Measurements from ENCODE around the gene OSBPL7. TPM values are rescaled to one million over a fixed set of nuclear protein-coding genes. Genes with fewer than 3 reads are reported as not detected.

The OSBPL7 gene
- total RNA-seq, result 18.1 and 18.4 TPM in 2 replicates

GRCh38 chr17:47821424-47822391, at the start of gene OSBPL7:
OSBPL7 (minus strand) TSS chr17:47821794; CDS start chr17:47820278, 1,516 bp downstream.
- peak; percentile 92 for DNase-seq
- Mint-ChIP-seq H3K9me3 (no peaks in the 10 kb centered on the region), H3K4me1 (peaks cover 22% of the 10 kb centered on the region), H3K27ac (peak within 1 kb of the TSS; percentile 81), H3K4me3 (peak within 1 kb of the TSS; percentile 98), H3K36me3 (ENCODE audit: low read depth) (peaks cover 44% of the 10 kb centered on the region), H3K27me3 (no peaks in the 10 kb centered on the region)
- intact Hi-C loops (cut with micrococcal nuclease), result loop anchor here (1.0 kb wide), 1 partner anchor 10 kb away; the partner anchor contains the start of genes LRRC46 and MRPL10

- Mint-ChIP-seq H3K36me3 (ENCODE audit: low read depth) (no peaks in the 10 kb centered on the region), H3K9me3 (no peaks in the 10 kb centered on the region), H3K4me1 (peaks cover 2% of the 10 kb centered on the region), H3K27me3 (peaks cover 60% of the 10 kb centered on the region), H3K27ac (no peak overlapping the region), H3K4me3 (no peak overlapping the region)
- no peak for DNase-seq
- intact Hi-C loops (cut with micrococcal nuclease), result no loop called here
Observed at GRCh38 chr17:47871048-47871447, 49.5 kb upstream of the OSBPL7 start.

GRCh38 chr17:47870056-47870455, 48.5 kb upstream of the OSBPL7 start:
- Mint-ChIP-seq H3K4me1 (peaks cover 9% of the 10 kb centered on the region), H3K27me3 (peaks cover 58% of the 10 kb centered on the region), H3K9me3 (no peaks in the 10 kb centered on the region), H3K36me3 (ENCODE audit: low read depth) (no peaks in the 10 kb centered on the region), H3K27ac (no peak overlapping the region), H3K4me3 (no peak overlapping the region)
- DNase-seq, result no peak
- intact Hi-C loops (cut with micrococcal nuclease), result no loop called here

- Mint-ChIP-seq H3K4me1 (peaks cover 11% of the 10 kb centered on the region), H3K27me3 (peaks cover 49% of the 10 kb centered on the region), H3K9me3 (no peaks in the 10 kb centered on the region), H3K36me3 (ENCODE audit: low read depth) (no peaks in the 10 kb centered on the region), H3K27ac (no peak overlapping the region), H3K4me3 (no peak overlapping the region)
- intact Hi-C loops (cut with micrococcal nuclease), result no loop called here
- DNase-seq, result no peak
Observed at GRCh38 chr17:47869114-47869513, 47.5 kb upstream of the OSBPL7 start.

GRCh38 chr17:47867813-47868533, 46.4 kb upstream of the OSBPL7 start:
- H3K4me1 Mint-ChIP-seq, result peaks cover 12% of the 10 kb centered on the region
- H3K27ac Mint-ChIP-seq, result no peak overlapping the region
- no peak overlapping the region for H3K4me3 Mint-ChIP-seq
- no peaks in the 10 kb centered on the region for H3K9me3 Mint-ChIP-seq
- intact Hi-C loops (cut with micrococcal nuclease), result no loop called here
- H3K36me3 Mint-ChIP-seq (ENCODE audit: low read depth), result no peaks in the 10 kb centered on the region
- peaks cover 39% of the 10 kb centered on the region for H3K27me3 Mint-ChIP-seq
- DNase-seq, result no peak

GRCh38 chr17:47866941-47867340, 45.3 kb upstream of the OSBPL7 start:
- intact Hi-C loops (cut with micrococcal nuclease), result no loop called here
- Mint-ChIP-seq H3K36me3 (ENCODE audit: low read depth) (no peaks in the 10 kb centered on the region), H3K27me3 (peaks cover 34% of the 10 kb centered on the region), H3K4me1 (peaks cover 12% of the 10 kb centered on the region), H3K27ac (no peak overlapping the region), H3K9me3 (no peaks in the 10 kb centered on the region), H3K4me3 (no peak overlapping the region)
- no peak for DNase-seq

GRCh38 chr17:47864791-47865216, 43.2 kb upstream of the OSBPL7 start:
- no peaks in the 10 kb centered on the region for H3K36me3 Mint-ChIP-seq (ENCODE audit: low read depth)
- intact Hi-C loops (cut with micrococcal nuclease), result no loop called here

GRCh38 chr17:47862621-47863440, 41.2 kb upstream of the OSBPL7 start:
- Mint-ChIP-seq H3K27ac (no peak overlapping the region), H3K4me3 (no peak overlapping the region), H3K9me3 (no peaks in the 10 kb centered on the region), H3K4me1 (peaks cover 12% of the 10 kb centered on the region), H3K36me3 (ENCODE audit: low read depth) (no peaks in the 10 kb centered on the region), H3K27me3 (peaks cover 34% of the 10 kb centered on the region)
- DNase-seq, result no peak
- intact Hi-C loops (cut with micrococcal nuclease), result no loop called here

More at GRCh38 chr17:47864791-47865216, 43.2 kb upstream of the OSBPL7 start:
- peaks cover 12% of the 10 kb centered on the region for H3K4me1 Mint-ChIP-seq
- no peak for DNase-seq
- H3K27me3 Mint-ChIP-seq, result peaks cover 23% of the 10 kb centered on the region
- H3K9me3 Mint-ChIP-seq, result no peaks in the 10 kb centered on the region
- H3K27ac Mint-ChIP-seq, result no peak overlapping the region
- peak overlapping the region; percentile 9 for H3K4me3 Mint-ChIP-seq

- H3K9me3 Mint-ChIP-seq, result no peaks in the 10 kb centered on the region
- no peak overlapping the region for H3K4me3 Mint-ChIP-seq
- peaks cover 9% of the 10 kb centered on the region for H3K4me1 Mint-ChIP-seq
- peaks cover 45% of the 10 kb centered on the region for H3K27me3 Mint-ChIP-seq
- no peak for DNase-seq
- no peak overlapping the region for H3K27ac Mint-ChIP-seq
- no peaks in the 10 kb centered on the region for H3K36me3 Mint-ChIP-seq (ENCODE audit: low read depth)
- intact Hi-C loops (cut with micrococcal nuclease), result no loop called here
Observed at GRCh38 chr17:47860386-47860785, 38.8 kb upstream of the OSBPL7 start.

- H3K9me3 Mint-ChIP-seq, result no peaks in the 10 kb centered on the region
- H3K27ac Mint-ChIP-seq, result no peak overlapping the region
- H3K36me3 Mint-ChIP-seq (ENCODE audit: low read depth), result no peaks in the 10 kb centered on the region
- intact Hi-C loops (cut with micrococcal nuclease), result no loop called here
- H3K27me3 Mint-ChIP-seq, result peaks cover 68% of the 10 kb centered on the region
- H3K4me1 Mint-ChIP-seq, result peaks cover 10% of the 10 kb centered on the region
- DNase-seq, result no peak
- no peak overlapping the region for H3K4me3 Mint-ChIP-seq
Observed at GRCh38 chr17:47857551-47858455, 36.2 kb upstream of the OSBPL7 start.

GRCh38 chr17:47856830-47857229, 35.2 kb upstream of the OSBPL7 start:
- intact Hi-C loops (cut with micrococcal nuclease), result no loop called here
- no peaks in the 10 kb centered on the region for H3K36me3 Mint-ChIP-seq (ENCODE audit: low read depth)
- no peak overlapping the region for H3K4me3 Mint-ChIP-seq
- no peak for DNase-seq
- peaks cover 17% of the 10 kb centered on the region for H3K4me1 Mint-ChIP-seq
- H3K27me3 Mint-ChIP-seq, result peaks cover 77% of the 10 kb centered on the region
- no peaks in the 10 kb centered on the region for H3K9me3 Mint-ChIP-seq
- H3K27ac Mint-ChIP-seq, result no peak overlapping the region

GRCh38 chr17:47855737-47856136, 34.1 kb upstream of the OSBPL7 start:
- H3K27me3 Mint-ChIP-seq, result peaks cover 81% of the 10 kb centered on the region
- no peaks in the 10 kb centered on the region for H3K36me3 Mint-ChIP-seq (ENCODE audit: low read depth)
- H3K4me1 Mint-ChIP-seq, result peaks cover 20% of the 10 kb centered on the region
- H3K27ac Mint-ChIP-seq, result no peak overlapping the region
- no peaks in the 10 kb centered on the region for H3K9me3 Mint-ChIP-seq
- H3K4me3 Mint-ChIP-seq, result no peak overlapping the region
- intact Hi-C loops (cut with micrococcal nuclease), result no loop called here
- DNase-seq, result no peak

GRCh38 chr17:47853616-47854015, 32.0 kb upstream of the OSBPL7 start:
- Mint-ChIP-seq H3K36me3 (ENCODE audit: low read depth) (no peaks in the 10 kb centered on the region), H3K9me3 (no peaks in the 10 kb centered on the region), H3K27me3 (peaks cover 86% of the 10 kb centered on the region), H3K4me1 (peaks cover 24% of the 10 kb centered on the region), H3K4me3 (no peak overlapping the region), H3K27ac (no peak overlapping the region)
- DNase-seq, result no peak
- intact Hi-C loops (cut with micrococcal nuclease), result no loop called here

Measured in activated CD4-positive, alpha-beta T cell treated with anti-CD3 and anti-CD28 coated beads, Interleukin-2, amount 10 ng/mL, durations not matched to agents 24 days and 14 days (primary cell).